Activated T-cell treated with anti-CD3 and anti-CD28 coated beads, Interleukin-2, amount 50 U/mL, for 24 hours (primary cell): ENCODE results near the gene CRB2.

ENCODE experiments used
- DNase-seq: peaks from one replicate; pipeline ENCODE4 v3.0.0-alpha.2; 2020
- H3K27ac Mint-ChIP-seq: 2 replicates; pipeline ENCODE4 v1.8.0; 2020; ENCODE audit warnings: mild to moderate bottlenecking, mixed read lengths
- H3K27me3 Mint-ChIP-seq: 2 replicates; pipeline ENCODE4 v1.8.0; 2020; ENCODE audit warnings: mixed read lengths
- H3K36me3 Mint-ChIP-seq: 2 replicates; pipeline ENCODE4 v1.8.0; 2020; ENCODE audit warnings: low read depth, mixed read lengths
- H3K4me1 Mint-ChIP-seq: 2 replicates; pipeline ENCODE4 v1.8.0; 2020; ENCODE audit warnings: low read depth, mixed read lengths
- H3K4me3 Mint-ChIP-seq: 2 replicates; pipeline ENCODE4 v1.8.0; 2020; ENCODE audit warnings: mild to moderate bottlenecking, moderate library complexity, mixed read lengths
- H3K9me3 Mint-ChIP-seq: 2 replicates; pipeline ENCODE4 v1.8.0; 2020; ENCODE audit warnings: mixed read lengths

The CRB2 gene

DNA sequence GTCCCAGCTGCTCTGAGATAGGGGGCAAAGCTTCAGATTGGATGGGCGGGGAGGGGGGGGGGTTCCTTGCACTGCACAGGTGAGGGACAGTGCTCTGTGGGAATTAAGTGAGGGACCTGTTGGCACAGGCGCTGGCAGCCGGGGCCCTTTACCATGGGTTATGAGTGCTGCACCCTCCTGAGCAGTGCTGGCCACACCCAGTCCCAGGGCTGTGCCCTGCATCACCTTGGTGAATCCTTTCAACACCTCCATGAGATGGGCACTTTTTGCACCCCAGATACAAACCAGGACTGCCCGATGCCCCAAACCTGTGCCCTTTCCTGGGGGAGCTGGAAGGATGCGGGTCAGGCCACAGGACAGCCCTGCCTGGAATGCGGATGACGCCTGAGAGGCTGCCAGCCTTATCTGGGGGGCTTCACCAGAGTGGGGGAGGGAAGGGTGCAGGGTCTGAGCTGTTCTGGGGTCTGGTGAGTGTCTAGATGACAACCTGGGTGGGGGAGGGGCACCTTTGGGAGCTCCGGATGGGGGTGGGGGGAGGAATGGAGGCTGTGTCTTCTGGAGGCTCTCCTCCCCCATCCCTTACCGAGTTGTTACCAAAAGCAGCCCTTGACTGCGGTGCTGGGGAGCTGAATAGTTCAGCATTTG, 5.2 kb downstream of the CRB2 start:
- no peak overlapping the region for H3K27ac Mint-ChIP-seq
- H3K36me3 Mint-ChIP-seq = no peaks in the 10 kb centered on the region
- no peak overlapping the region for H3K4me3 Mint-ChIP-seq
- peaks cover 24% of the 10 kb centered on the region for H3K4me1 Mint-ChIP-seq
- no peaks in the 10 kb centered on the region for H3K9me3 Mint-ChIP-seq
- DNase-seq = no peak
- H3K27me3 Mint-ChIP-seq = no peaks in the 10 kb centered on the region

DNA sequence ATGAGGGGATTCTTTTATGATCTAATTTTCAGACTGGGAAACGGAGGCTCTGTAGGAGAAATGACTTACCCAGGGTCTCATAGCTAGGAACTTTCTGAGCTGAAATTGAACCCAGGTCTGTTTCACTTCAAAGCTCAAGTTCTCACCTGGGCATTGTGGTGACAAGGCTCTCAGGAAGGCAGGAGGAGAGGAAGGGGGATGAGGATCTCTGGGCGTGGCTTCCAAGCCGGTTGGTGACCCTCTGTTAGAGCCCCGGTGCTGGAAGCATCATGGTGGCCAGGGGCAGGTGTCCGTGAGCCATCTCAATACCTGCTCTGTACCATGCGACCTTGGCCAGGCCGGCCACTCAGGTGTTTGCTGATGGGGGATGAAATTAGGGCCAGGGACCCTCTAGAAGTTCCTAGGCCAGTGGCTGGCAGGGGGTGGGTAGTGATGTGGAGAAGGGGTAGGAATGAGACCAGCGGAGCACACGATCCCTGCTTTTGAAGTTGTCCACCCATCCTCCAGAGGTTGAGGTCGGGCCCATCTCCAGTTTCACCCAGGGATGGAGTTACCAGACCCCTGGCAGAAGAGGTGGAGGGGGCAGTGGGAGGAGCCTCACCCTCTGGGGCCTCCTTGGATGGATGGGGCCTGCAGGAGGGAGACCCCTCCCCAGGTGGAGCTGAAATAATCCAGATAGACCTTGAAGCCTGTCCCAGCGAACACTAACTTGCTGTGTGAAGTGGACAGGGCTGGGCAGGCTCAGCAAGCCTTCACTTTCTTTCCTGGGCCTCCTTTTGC, 5.9 kb downstream of the CRB2 start:
- Mint-ChIP-seq H3K4me3 (no peak overlapping the region), H3K9me3 (no peaks in the 10 kb centered on the region), H3K27ac (no peak overlapping the region), H3K27me3 (no peaks in the 10 kb centered on the region), H3K4me1 (peaks cover 24% of the 10 kb centered on the region), H3K36me3 (no peaks in the 10 kb centered on the region)
- DNase-seq = no peak

DNA sequence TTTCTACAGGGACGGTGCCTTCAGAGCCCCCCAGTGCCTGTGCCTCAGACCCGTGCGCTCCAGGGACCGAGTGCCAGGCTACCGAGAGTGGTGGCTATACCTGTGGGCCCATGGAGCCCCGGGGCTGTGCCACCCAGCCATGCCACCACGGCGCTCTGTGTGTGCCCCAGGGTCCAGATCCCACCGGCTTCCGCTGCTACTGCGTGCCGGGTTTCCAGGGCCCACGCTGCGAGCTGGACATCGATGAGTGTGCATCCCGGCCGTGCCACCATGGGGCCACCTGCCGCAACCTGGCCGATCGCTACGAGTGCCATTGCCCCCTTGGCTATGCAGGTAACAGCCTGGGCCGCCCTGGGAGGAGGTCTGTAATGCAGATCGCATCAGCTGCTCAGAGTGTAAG, 6.9 kb downstream of the CRB2 start:
- H3K27ac Mint-ChIP-seq = no peak overlapping the region
- peaks cover 24% of the 10 kb centered on the region for H3K4me1 Mint-ChIP-seq
- peaks cover 5% of the 10 kb centered on the region for H3K27me3 Mint-ChIP-seq
- no peak overlapping the region for H3K4me3 Mint-ChIP-seq
- DNase-seq = no peak
- no peaks in the 10 kb centered on the region for H3K9me3 Mint-ChIP-seq
- no peaks in the 10 kb centered on the region for H3K36me3 Mint-ChIP-seq

DNA sequence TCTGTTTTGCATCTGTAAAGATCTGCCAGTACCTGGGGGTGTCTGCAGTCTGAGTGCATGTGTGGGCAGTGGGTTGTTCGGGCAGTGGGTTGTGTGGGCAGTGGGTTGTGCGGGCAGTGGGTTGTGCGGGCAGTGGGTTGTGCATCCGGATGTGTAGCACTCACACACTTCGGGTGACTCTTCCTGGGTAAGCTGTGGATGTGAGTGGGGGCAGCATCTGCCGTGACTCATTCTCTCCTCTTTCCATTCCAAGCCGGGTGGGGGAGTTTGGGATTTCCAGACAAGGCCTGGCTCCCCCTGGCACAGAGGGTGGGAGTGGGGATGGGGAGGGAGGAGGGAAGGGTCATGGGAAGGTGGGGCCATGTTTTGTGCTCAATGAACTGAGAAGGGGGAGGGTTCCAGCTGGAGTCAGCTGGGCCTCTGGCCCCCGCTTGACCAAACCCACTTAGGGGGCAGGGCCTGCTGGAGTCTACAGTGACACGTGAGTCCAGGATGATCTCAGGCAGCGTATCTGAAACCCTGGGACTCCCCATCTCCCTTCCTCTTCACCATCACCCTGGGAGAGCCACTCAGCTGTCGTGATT, 8.3 kb downstream of the CRB2 start:
- H3K4me1 Mint-ChIP-seq = peaks cover 14% of the 10 kb centered on the region
- H3K36me3 Mint-ChIP-seq = no peaks in the 10 kb centered on the region
- H3K4me3 Mint-ChIP-seq = no peak overlapping the region
- H3K9me3 Mint-ChIP-seq = no peaks in the 10 kb centered on the region
- H3K27ac Mint-ChIP-seq = no peak overlapping the region
- DNase-seq = no peak
- H3K27me3 Mint-ChIP-seq = peaks cover 6% of the 10 kb centered on the region

DNA sequence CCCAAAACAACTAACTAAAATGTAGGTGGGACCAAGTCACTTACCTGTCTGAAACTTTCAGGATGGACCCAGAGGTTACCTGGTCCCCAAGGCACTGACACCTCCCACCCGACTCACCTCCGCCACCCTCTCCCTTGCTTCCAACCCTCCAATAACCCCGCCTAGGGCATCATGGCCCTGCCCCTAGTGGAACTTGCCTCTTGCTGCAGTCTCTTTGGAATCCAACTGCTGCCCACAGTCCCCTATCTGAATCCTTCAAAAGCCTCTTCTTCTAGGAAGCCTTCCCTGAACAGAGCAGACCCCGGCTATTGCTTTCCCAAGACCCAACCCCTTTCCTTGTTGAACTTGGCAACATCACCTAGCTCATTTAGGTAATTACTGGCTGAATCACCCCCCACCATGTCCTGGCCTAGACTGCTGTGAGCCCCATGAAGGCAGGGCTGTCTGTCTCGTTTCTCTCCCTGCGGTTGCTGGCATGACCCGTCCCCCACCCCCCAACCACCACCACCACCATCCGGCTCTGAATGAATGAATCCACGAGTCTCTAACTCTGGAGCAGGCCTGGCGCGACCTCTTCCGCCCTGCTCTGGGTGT, 9.4 kb downstream of the CRB2 start:
- no peak for DNase-seq
- Mint-ChIP-seq H3K27me3 (peaks cover 12% of the 10 kb centered on the region), H3K4me1 (peaks cover 5% of the 10 kb centered on the region), H3K36me3 (no peaks in the 10 kb centered on the region), H3K4me3 (no peak overlapping the region), H3K9me3 (no peaks in the 10 kb centered on the region), H3K27ac (no peak overlapping the region)

DNA sequence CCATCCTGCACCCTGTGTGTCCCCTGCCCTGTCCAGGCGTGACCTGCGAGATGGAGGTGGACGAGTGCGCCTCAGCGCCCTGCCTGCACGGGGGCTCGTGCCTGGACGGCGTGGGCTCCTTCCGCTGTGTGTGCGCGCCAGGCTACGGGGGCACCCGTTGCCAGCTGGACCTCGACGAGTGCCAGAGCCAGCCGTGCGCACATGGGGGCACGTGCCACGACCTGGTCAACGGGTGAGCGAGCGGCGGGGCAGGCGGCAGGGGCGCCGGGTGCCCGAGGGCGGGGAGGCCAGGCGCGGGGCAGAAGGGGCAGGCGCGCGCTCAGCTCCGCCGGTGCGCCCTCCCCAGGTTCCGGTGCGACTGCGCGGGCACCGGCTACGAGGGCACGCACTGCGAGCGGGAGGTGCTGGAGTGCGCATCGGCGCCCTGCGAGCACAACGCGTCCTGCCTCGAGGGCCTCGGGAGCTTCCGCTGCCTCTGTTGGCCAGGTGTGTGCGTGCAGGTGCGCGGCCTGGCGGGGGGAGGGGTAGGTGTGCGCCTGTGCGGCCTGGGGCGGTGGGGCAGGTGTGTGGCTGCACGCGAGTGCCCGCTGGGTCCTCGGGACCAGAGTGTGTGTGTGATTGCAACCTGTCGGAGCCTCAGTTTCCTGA, 10.0 kb downstream of the CRB2 start:
- no peak for DNase-seq
- no peaks in the 10 kb centered on the region for H3K9me3 Mint-ChIP-seq
- peaks cover 2% of the 10 kb centered on the region for H3K4me1 Mint-ChIP-seq
- no peak overlapping the region for H3K27ac Mint-ChIP-seq
- H3K4me3 Mint-ChIP-seq = no peak overlapping the region
- no peaks in the 10 kb centered on the region for H3K36me3 Mint-ChIP-seq
- H3K27me3 Mint-ChIP-seq = peaks cover 17% of the 10 kb centered on the region

DNA sequence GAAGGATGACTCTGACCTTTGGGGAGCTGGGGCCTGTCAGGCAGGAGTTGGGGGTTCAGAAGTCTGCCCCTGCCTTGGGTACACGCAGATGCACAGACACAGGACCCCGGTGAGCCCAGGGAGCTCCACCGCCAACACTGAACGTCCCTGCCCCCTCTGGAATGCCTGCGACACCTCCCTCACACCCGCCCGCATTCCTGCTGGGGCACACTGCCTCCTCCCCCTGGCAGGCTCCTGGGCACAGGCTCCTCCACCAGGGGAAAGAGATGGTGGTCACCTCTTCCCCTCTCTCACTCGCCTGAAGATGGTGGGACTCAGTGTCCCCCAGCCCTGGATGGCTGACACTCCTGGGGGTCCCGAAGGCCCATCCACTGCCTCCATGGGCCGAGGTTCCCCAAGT, 12.0 kb downstream of the CRB2 start:
- no peak for DNase-seq
- Mint-ChIP-seq H3K36me3 (no peaks in the 10 kb centered on the region), H3K4me3 (no peak overlapping the region), H3K4me1 (peaks cover 4% of the 10 kb centered on the region), H3K9me3 (no peaks in the 10 kb centered on the region), H3K27ac (no peak overlapping the region), H3K27me3 (peaks cover 36% of the 10 kb centered on the region)

DNA sequence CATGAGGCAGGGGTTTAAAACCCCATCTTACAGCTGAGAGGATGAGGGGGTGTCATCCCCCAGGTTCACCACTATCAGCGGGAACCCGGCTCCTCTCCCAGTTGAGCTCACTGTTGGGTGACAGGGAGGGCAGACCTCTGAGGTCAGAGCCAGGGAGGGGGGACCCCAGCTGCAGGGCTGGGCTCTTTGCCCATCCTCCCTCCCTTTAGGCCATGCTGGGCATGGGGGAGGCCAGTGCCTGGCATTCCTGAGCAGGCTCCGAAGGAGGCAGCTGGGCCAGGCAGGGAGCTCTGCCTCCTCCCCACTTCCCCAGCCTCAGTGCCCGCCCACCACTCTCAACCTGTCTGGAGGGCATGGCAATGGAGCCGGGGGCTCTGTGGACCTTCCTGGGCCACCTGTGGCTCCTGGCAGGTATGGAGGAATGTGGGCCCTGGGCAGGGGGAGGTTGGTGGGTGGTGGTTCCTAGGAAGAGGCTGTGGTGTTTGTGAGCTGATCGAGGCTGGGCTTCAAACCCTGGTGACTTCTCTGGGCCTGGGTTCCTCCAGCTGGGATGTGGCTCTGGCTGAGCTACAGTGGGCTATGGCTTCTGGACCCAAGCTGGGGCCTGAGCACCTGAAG, 12.6 kb downstream of the CRB2 start:
- no peaks in the 10 kb centered on the region for H3K36me3 Mint-ChIP-seq
- no peak overlapping the region for H3K27ac Mint-ChIP-seq
- peaks cover 4% of the 10 kb centered on the region for H3K4me1 Mint-ChIP-seq
- no peaks in the 10 kb centered on the region for H3K9me3 Mint-ChIP-seq
- no peak overlapping the region for H3K4me3 Mint-ChIP-seq
- no peak for DNase-seq
- peaks cover 37% of the 10 kb centered on the region for H3K27me3 Mint-ChIP-seq

DNA sequence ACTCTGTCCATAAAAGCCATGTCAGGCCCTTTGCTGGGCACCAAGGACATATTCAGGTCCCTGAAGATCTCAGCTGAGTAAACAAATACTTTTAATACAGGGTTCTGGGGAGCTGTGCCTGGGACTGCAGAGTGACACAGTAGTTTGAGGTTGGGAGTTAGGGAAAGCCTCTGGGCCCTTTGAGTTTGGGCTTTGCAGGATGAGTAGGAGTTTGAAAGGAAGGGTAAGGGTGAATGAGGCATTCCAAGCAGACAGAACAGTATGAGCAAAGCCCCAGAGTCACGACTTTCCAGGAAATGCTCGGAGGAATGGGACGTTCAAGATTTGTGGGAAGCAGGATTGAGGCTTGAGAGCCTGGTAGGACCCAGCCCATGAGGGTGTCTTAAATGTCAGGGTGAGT, 13.3 kb downstream of the CRB2 start:
- no peak for DNase-seq
- H3K4me3 Mint-ChIP-seq = no peak overlapping the region
- no peaks in the 10 kb centered on the region for H3K36me3 Mint-ChIP-seq
- H3K27ac Mint-ChIP-seq = no peak overlapping the region
- H3K27me3 Mint-ChIP-seq = peaks cover 44% of the 10 kb centered on the region
- no peaks in the 10 kb centered on the region for H3K9me3 Mint-ChIP-seq
- peaks cover 5% of the 10 kb centered on the region for H3K4me1 Mint-ChIP-seq

DNA sequence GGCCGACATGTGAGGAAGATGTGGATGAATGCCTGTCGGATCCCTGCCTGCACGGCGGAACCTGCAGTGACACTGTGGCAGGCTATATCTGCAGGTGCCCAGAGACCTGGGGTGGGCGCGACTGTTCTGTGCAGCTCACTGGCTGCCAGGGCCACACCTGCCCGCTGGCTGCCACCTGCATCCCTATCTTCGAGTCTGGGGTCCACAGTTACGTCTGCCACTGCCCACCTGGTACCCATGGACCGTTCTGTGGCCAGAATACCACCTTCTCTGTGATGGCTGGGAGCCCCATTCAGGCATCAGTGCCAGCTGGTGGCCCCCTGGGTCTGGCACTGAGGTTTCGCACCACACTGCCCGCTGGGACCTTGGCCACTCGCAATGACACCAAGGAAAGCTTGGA, 14.1 kb downstream of the CRB2 start:
- Mint-ChIP-seq H3K27ac (no peak overlapping the region), H3K9me3 (no peaks in the 10 kb centered on the region), H3K4me1 (peaks cover 5% of the 10 kb centered on the region), H3K27me3 (peaks cover 52% of the 10 kb centered on the region), H3K4me3 (no peak overlapping the region), H3K36me3 (no peaks in the 10 kb centered on the region)
- no peak for DNase-seq

DNA sequence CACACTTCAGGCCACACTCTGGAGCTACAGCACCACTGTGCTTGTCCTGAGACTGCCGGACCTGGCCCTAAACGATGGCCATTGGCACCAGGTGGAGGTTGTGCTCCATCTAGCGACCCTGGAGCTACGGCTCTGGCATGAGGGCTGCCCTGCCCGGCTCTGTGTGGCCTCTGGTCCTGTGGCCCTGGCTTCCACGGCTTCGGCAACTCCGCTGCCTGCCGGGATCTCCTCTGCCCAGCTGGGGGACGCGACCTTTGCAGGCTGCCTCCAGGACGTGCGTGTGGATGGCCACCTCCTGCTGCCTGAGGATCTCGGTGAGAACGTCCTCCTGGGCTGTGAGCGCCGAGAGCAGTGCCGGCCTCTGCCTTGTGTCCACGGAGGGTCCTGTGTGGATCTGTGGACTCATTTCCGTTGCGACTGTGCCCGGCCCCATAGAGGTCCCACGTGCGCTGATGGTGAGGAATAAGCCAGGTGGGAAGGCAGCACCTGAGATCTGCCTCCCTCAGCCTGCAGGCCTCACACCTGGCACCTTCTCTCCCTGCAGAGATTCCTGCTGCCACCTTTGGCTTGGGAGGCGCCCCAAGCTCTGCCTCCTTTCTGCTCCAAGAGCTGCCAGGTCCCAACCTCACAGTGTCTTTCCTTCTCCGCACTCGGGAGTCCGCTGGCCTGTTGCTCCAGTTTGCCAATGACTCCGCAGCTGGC, 14.7 kb downstream of the CRB2 start:
- Mint-ChIP-seq H3K4me3 (no peak overlapping the region), H3K27me3 (peaks cover 56% of the 10 kb centered on the region), H3K36me3 (no peaks in the 10 kb centered on the region), H3K9me3 (no peaks in the 10 kb centered on the region), H3K4me1 (peaks cover 7% of the 10 kb centered on the region), H3K27ac (no peak overlapping the region)
- DNase-seq = no peak

DNA sequence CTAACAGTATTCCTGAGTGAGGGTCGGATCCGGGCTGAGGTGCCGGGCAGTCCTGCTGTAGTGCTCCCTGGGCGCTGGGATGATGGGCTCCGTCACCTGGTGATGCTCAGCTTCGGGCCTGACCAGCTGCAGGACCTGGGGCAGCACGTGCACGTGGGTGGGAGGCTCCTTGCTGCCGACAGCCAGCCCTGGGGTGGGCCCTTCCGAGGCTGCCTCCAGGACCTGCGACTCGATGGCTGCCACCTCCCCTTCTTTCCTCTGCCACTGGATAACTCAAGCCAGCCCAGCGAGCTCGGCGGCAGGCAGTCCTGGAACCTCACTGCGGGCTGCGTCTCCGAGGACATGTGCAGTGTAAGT, 15.2 kb downstream of the CRB2 start:
- H3K4me1 Mint-ChIP-seq = peaks cover 7% of the 10 kb centered on the region
- no peaks in the 10 kb centered on the region for H3K9me3 Mint-ChIP-seq
- H3K4me3 Mint-ChIP-seq = no peak overlapping the region
- no peaks in the 10 kb centered on the region for H3K36me3 Mint-ChIP-seq
- no peak for DNase-seq
- H3K27ac Mint-ChIP-seq = no peak overlapping the region
- peaks cover 56% of the 10 kb centered on the region for H3K27me3 Mint-ChIP-seq

DNA sequence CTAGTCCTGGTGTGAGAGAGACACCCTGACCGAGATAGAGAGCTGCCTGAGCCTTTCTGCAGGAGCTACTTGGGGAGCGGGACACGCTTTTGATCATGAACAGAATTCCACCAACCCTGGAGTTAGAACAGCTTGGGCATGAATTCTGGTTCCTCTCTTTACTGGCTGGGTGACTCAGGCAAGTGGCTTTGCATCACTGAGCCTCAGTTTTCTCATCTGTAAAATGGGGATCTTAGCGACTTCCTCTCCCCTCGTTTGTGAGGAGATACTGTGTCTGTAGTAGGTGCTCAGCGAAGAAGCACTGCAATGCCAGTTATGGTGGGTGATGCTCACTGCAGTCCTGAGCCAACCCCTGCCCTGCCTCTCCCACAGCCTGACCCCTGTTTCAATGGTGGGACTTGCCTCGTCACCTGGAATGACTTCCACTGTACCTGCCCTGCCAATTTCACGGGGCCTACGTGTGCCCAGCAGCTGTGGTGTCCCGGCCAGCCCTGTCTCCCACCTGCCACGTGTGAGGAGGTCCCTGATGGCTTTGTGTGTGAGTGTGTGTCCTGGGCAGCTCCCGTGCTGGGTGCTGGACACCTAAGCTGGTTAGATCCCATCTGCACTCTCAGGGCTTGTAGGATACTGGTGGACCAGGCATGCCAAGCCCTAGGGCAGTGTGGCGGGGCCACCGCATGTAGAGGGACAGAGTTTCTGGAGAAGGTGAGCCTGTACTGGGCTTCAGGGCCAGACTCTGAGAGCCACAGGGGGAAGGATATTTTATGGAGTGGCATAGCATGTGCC, 16.0 kb downstream of the CRB2 start:
- Mint-ChIP-seq H3K27me3 (peaks cover 60% of the 10 kb centered on the region), H3K9me3 (no peaks in the 10 kb centered on the region), H3K4me1 (peaks cover 7% of the 10 kb centered on the region), H3K4me3 (no peak overlapping the region), H3K27ac (no peak overlapping the region), H3K36me3 (no peaks in the 10 kb centered on the region)
- DNase-seq = no peak
